Measurements from ENCODE around the gene RSPH10B2.
"Not testable (repeated sequence)": the region's sequence is repeated elsewhere in the genome, so short reads cannot be mapped to it uniquely, and the experiment has no call there.

Gene RSPH10B2

DNA sequence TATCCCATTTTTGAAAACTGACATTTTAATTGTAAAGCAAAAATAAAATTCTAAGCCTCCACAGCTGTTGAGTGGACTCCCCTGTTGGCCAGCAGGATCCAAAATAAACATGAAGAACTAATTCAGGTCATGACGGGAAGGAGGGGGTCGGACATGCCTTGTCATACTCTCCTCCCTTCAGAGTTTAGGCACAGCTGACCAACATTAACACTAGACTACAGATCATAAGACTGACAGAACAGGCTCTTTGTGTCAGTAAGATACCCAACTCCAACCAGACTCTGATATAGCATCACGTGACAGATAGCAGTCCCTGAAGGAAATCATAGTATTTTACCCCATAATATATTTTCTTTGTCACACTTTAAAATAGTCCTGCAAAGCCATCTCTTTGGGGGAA, 26.2 kb upstream of the RSPH10B2 start:
- Histone ChIP-seq H3K9me3 (ENCODE audit: control insufficient read depth, insufficient read depth, low read depth, low read length) (no peaks in the 10 kb centered on the region), H3K36me3 (ENCODE audit: control insufficient read depth in 2 of 2, insufficient read depth in 1 of 2, low read length in 2 of 2) (peaks cover 0 to 6% of the 10 kb centered on the region in 2 experiments; a peak in 2 of 3 replicates), H3K4me1 (ENCODE audit: control insufficient read depth, insufficient read depth, low read length) (no peaks in the 10 kb centered on the region), H3K4me3 (ENCODE audit: low read depth, low read length) (no peak overlapping the region), H3K27ac (ENCODE audit: extremely low read depth, low read depth, low read length) (no peak overlapping the region)
- ChIA-PET POLR2A (no interaction called here), CTCF (no interaction called here)
- no peak for TF ChIP-seq ZNF830 (tag by site-specific recombination; IDR thresholded peaks at IDR 0.05; ENCODE audit: low read depth)
- TF ChIP-seq GLIS2 (tag by site-specific recombination; IDR thresholded peaks at IDR 0.05): no peak
- no peak for TF ChIP-seq ZNF18 (tag by site-specific recombination; IDR thresholded peaks at IDR 0.05)
- no peak for TF ChIP-seq ZNF48 (tag by site-specific recombination; IDR thresholded peaks at IDR 0.05)
- no peak for TF ChIP-seq ZNF664 (tag by site-specific recombination; IDR thresholded peaks at IDR 0.05)
- TF ChIP-seq, protein P1, sequence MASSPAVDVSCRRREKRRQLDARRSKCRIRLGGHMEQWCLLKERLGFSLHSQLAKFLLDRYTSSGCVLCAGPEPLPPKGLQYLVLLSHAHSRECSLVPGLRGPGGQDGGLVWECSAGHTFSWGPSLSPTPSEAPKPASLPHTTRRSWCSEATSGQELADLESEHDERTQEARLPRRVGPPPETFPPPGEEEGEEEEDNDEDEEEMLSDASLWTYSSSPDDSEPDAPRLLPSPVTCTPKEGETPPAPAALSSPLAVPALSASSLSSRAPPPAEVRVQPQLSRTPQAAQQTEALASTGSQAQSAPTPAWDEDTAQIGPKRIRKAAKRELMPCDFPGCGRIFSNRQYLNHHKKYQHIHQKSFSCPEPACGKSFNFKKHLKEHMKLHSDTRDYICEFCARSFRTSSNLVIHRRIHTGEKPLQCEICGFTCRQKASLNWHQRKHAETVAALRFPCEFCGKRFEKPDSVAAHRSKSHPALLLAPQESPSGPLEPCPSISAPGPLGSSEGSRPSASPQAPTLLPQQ (tag by site-specific recombination; IDR thresholded peaks at IDR 0.05): no peak
- no peak for TF ChIP-seq ATF2 (tag by site-specific recombination; IDR thresholded peaks at IDR 0.05; ENCODE audit: low read depth)
- no peak for TF ChIP-seq ZFP69B (tag by site-specific recombination; IDR thresholded peaks at IDR 0.05)
- TF ChIP-seq EGR2 (tag by site-specific recombination; IDR thresholded peaks at IDR 0.05; ENCODE audit: low read depth): no peak
- no peak for TF ChIP-seq ZNF571 (tag by site-specific recombination; IDR thresholded peaks at IDR 0.05)
- TF ChIP-seq ZNF223 (tag by site-specific recombination; IDR thresholded peaks at IDR 0.05): no peak
- TF ChIP-seq, protein P2, sequence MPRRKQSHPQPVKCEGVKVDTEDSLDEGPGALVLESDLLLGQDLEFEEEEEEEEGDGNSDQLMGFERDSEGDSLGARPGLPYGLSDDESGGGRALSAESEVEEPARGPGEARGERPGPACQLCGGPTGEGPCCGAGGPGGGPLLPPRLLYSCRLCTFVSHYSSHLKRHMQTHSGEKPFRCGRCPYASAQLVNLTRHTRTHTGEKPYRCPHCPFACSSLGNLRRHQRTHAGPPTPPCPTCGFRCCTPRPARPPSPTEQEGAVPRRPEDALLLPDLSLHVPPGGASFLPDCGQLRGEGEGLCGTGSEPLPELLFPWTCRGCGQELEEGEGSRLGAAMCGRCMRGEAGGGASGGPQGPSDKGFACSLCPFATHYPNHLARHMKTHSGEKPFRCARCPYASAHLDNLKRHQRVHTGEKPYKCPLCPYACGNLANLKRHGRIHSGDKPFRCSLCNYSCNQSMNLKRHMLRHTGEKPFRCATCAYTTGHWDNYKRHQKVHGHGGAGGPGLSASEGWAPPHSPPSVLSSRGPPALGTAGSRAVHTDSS (tag by site-specific recombination; IDR thresholded peaks at IDR 0.05): no peak
- TF ChIP-seq ZNF239 (tag by site-specific recombination; IDR thresholded peaks at IDR 0.05): no peak
- no peak for TF ChIP-seq KLF9 (tag by site-specific recombination; IDR thresholded peaks at IDR 0.05; ENCODE audit: low read depth)
- TF ChIP-seq ZNF529 (tag by site-specific recombination; IDR thresholded peaks at IDR 0.05; ENCODE audit: insufficient replicate concordance): no peak
- no peak for TF ChIP-seq ZNF610 (tag by site-specific recombination; IDR thresholded peaks at IDR 0.05; ENCODE audit: borderline replicate concordance)
- no peak for TF ChIP-seq PRDM4 (tag by site-specific recombination; IDR thresholded peaks at IDR 0.05)
- no peak for TF ChIP-seq IKZF3 (tag by site-specific recombination; IDR thresholded peaks at IDR 0.05)
- no peak for TF ChIP-seq HOXA7 (CRISPR knock-in tag; IDR thresholded peaks at IDR 0.05; ENCODE audit: borderline replicate concordance)

- Histone ChIP-seq H3K36me3 (ENCODE audit: control insufficient read depth in 2 of 2, insufficient read depth in 1 of 2, low read length in 2 of 2) (peaks cover 9 to 17% of the 10 kb centered on the region in 2 experiments; a peak in 2 of 3 replicates), H3K4me3 (ENCODE audit: low read depth, low read length) (peak overlapping the region; percentile 95), H3K27ac (ENCODE audit: extremely low read depth, low read depth, low read length) (peak overlapping the region; percentile 73; the same call in 1 of the 2 replicates)
- H3K4me1 ChIP-seq (ENCODE audit: control insufficient read depth, insufficient read depth, low read length); H3K9me3 ChIP-seq (ENCODE audit: control insufficient read depth, insufficient read depth, low read depth, low read length); POLR2A ChIA-PET: not testable (repeated sequence)
- CTCF ChIA-PET: interaction anchor here (0.6 kb wide), 1 partner anchor 213 kb away, joined by 6 read pairs; no protein-coding TSS in a partner anchor
Measured at GRCh38 chr7:6728893-6729491, 24.9 kb upstream of the RSPH10B2 start.

Data from HEK293 (cell line).